Renal cortex interstitium (tissue), 15 donors: ENCODE data around the gene AURKB. TPM values are rescaled to one million over a fixed set of nuclear protein-coding genes. Genes with fewer than 3 reads are reported as not detected.
"Not testable (repeated sequence)": the region's sequence is repeated elsewhere in the genome, so short reads cannot be mapped to it uniquely, and the experiment has no call there.

Source experiments
- DNase-seq, 11 donors: peaks; one replicate each; pipeline ENCODE4 v3.0.0-alpha.2; 2013; ENCODE audit warnings: low read depth in 9 of 11, low spot score in 4 of 11; ENCODE audit errors: extremely low read depth in 1 of 11
- long read RNA-seq, 16 experiments: transcript quantifications; one replicate each; lab custom pipeline, GENCODE V29; 2026
- polyA plus RNA-seq, 3 donors: library from polyadenylated mRNA; unstranded; fragments of 120-200 nt; gene quantifications; one replicate each; pipeline ENCODE4 v1.2.1, GENCODE V29; 2013; ENCODE audit not compliant: insufficient read length in 3 of 3

AURKB gene
- polyA plus RNA-seq: 10 to 100 TPM; 34.1 to 44.5 (median 36.2) TPM
- long read RNA-seq, donor 1, transcript AURKB-214 (9 exons, 1,227 nt): major isoform, 8 of 8 reads
- long read RNA-seq, donor 1, partial matches to known transcripts: 0 of 8 reads
- long read RNA-seq, donor 1, other reads (novel, unspliced or antisense): 0 of 8 reads
- long read RNA-seq, donor 2, transcript AURKB-214 (9 exons, 1,227 nt): major isoform, 7 of 10 reads
- long read RNA-seq, donor 2, partial matches to known transcripts: 0 of 10 reads
- long read RNA-seq, donor 2, other reads (novel, unspliced or antisense): 0 of 10 reads
- long read RNA-seq, donor 3, transcript AURKB-214 (9 exons, 1,227 nt): major isoform, 6 of 10 reads
- long read RNA-seq, donor 3, partial matches to known transcripts: 0 of 10 reads
- long read RNA-seq, donor 3, other reads (novel, unspliced or antisense): 0 of 10 reads
- long read RNA-seq, donor 4, transcript AURKB-214 (9 exons, 1,227 nt): major isoform, 7 of 15 reads
- long read RNA-seq, donor 4, partial matches to known transcripts: 5 of 15 reads
- long read RNA-seq, donor 4, other reads (novel, unspliced or antisense): 0 of 15 reads
- long read RNA-seq, donor 5: 0 reads
- long read RNA-seq, donor 6, partial matches to known transcripts: 0 of 6 reads
- long read RNA-seq, donor 6, other reads (novel, unspliced or antisense): 0 of 6 reads
- long read RNA-seq, donor 7, transcript AURKB-214 (9 exons, 1,227 nt): major isoform, 9 of 11 reads
- long read RNA-seq, donor 7, partial matches to known transcripts: 0 of 11 reads
- long read RNA-seq, donor 7, other reads (novel, unspliced or antisense): 0 of 11 reads
- long read RNA-seq, donor 8: 0 reads
- long read RNA-seq, donor 9, partial matches to known transcripts: 0 of 4 reads
- long read RNA-seq, donor 9, other reads (novel, unspliced or antisense): 0 of 4 reads
- long read RNA-seq, donor 10, partial matches to known transcripts: 0 of 6 reads
- long read RNA-seq, donor 10, other reads (novel, unspliced or antisense): 0 of 6 reads
- long read RNA-seq, donor 11, transcript AURKB-214 (9 exons, 1,227 nt): major isoform, 6 of 20 reads
- long read RNA-seq, donor 11, partial matches to known transcripts: 12 of 20 reads
- long read RNA-seq, donor 11, other reads (novel, unspliced or antisense): 0 of 20 reads
- long read RNA-seq, donor 12, partial matches to known transcripts: 0 of 3 reads
- long read RNA-seq, donor 12, other reads (novel, unspliced or antisense): 0 of 3 reads
- long read RNA-seq, donor 13: 0 reads
- long read RNA-seq, donor 14, transcript AURKB-214 (9 exons, 1,227 nt): major isoform, 8 of 10 reads
- long read RNA-seq, donor 14, partial matches to known transcripts: 0 of 10 reads
- long read RNA-seq, donor 14, other reads (novel, unspliced or antisense): 0 of 10 reads
- long read RNA-seq, donor 15, transcript AURKB-214 (9 exons, 1,227 nt): major isoform, 10 of 10 reads
- long read RNA-seq, donor 15, partial matches to known transcripts: 0 of 10 reads
- long read RNA-seq, donor 15, other reads (novel, unspliced or antisense): 0 of 10 reads
- long read RNA-seq, donor 16, transcript AURKB-214 (9 exons, 1,227 nt): major isoform, 10 of 16 reads
- long read RNA-seq, donor 16, partial matches to known transcripts: 0 of 16 reads
- long read RNA-seq, donor 16, other reads (novel, unspliced or antisense): 0 of 16 reads

- DNase-seq: peak; percentile 91 to 98 (median 96)
Observed at GRCh38 chr17:8209907-8210760, at the start of gene AURKB. AURKB (minus strand) TSS chr17:8210575; CDS start chr17:8210224, 351 bp downstream.

GRCh38 chr17:8257801-8258200 is 47.4 kb upstream of the AURKB start:
- no peak for DNase-seq

- no peak for DNase-seq
Observed at GRCh38 chr17:8256691-8257090, 46.3 kb upstream of the AURKB start.

GRCh38 chr17:8256291-8256690 is 45.9 kb upstream of the AURKB start:
- DNase-seq: no peak

- no peak for DNase-seq
Observed at GRCh38 chr17:8255499-8255898, 45.1 kb upstream of the AURKB start.

GRCh38 chr17:8254881-8255280 is 44.5 kb upstream of the AURKB start:
- no peak for DNase-seq

GRCh38 chr17:8253801-8254200 is 43.4 kb upstream of the AURKB start:
- no peak for DNase-seq

GRCh38 chr17:8251411-8251810 is 41.0 kb upstream of the AURKB start:
- DNase-seq: not testable (repeated sequence)

GRCh38 chr17:8249621-8250500 is 39.5 kb upstream of the AURKB start:
- peak in 1 of 11 donors; percentile 6 for DNase-seq

GRCh38 chr17:8248751-8249607 is 38.6 kb upstream of the AURKB start, which contains the start of gene PFAS:
PFAS (plus strand) TSS chr17:8249289; CDS start chr17:8253938, 4,649 bp downstream.
- DNase-seq: peak; percentile 87 to 96 (median 93)

- DNase-seq: no peak
Observed at GRCh38 chr17:8244768-8245167, 34.4 kb upstream of the AURKB start.

GRCh38 chr17:8243827-8244226 is 33.5 kb upstream of the AURKB start:
- no peak for DNase-seq

GRCh38 chr17:8237886-8238285 is 27.5 kb upstream of the AURKB start:
- no peak for DNase-seq

GRCh38 chr17:8237175-8237574 is 26.8 kb upstream of the AURKB start:
- no peak for DNase-seq

GRCh38 chr17:8235676-8236075 is 25.3 kb upstream of the AURKB start:
- no peak for DNase-seq
